ENCODE data around the gene ELL. TPM values are rescaled to one million over a fixed set of nuclear protein-coding genes. Genes with fewer than 3 reads are reported as not detected.

The ELL gene
- total and polyA plus RNA-seq, 2 donors, result 6.8 to 14.3 TPM

GRCh38 chr19:18488838-18489626, 32.8 kb downstream of the ELL start:
- H3K27ac ChIP-seq (ENCODE audit: low read depth in 1 of 2, low read length in 1 of 2), result peak overlapping the region in 1 of 2 donors; percentile 65
- H3K4me1 ChIP-seq (ENCODE audit: control insufficient read depth in 2 of 2, insufficient read depth in 2 of 2, low read length in 2 of 2), result peaks cover 0 to 52% of the 10 kb centered on the region in 2 donors
- WGBS, result 88% methylated on average over 22 of the region's 22 CpGs
- peaks cover 0 to 2% of the 10 kb centered on the region in 2 donors for H3K36me3 ChIP-seq (ENCODE audit: control insufficient read depth in 2 of 2, insufficient read depth in 2 of 2, low read length in 1 of 2)
- no peaks in the 10 kb centered on the region for H3K27me3 ChIP-seq (ENCODE audit: control insufficient read depth in 2 of 2, insufficient read depth in 1 of 2, low read length in 1 of 2)
- H3K4me3 ChIP-seq (ENCODE audit: low read length in 2 of 2), result no peak overlapping the region
- no peaks in the 10 kb centered on the region for H3K9me3 ChIP-seq (ENCODE audit: control insufficient read depth in 2 of 2, insufficient read depth in 1 of 2, low read length in 1 of 2)
- no peak for DNase-seq (ENCODE audit: low read depth in 6 of 9, low spot score in 9 of 9)

- peak overlapping the region in 1 of 2 donors; percentile 65 for H3K27ac ChIP-seq (ENCODE audit: low read depth in 1 of 2, low read length in 1 of 2)
- WGBS, result 93% methylated on average over 6 of the region's 6 CpGs
- H3K9me3 ChIP-seq (ENCODE audit: control insufficient read depth in 2 of 2, insufficient read depth in 1 of 2, low read length in 1 of 2), result no peaks in the 10 kb centered on the region
- peaks cover 0 to 2% of the 10 kb centered on the region in 2 donors for H3K36me3 ChIP-seq (ENCODE audit: control insufficient read depth in 2 of 2, insufficient read depth in 2 of 2, low read length in 1 of 2)
- no peak for DNase-seq (ENCODE audit: low read depth in 6 of 9, low spot score in 9 of 9)
- H3K4me3 ChIP-seq (ENCODE audit: low read length in 2 of 2), result no peak overlapping the region
- H3K4me1 ChIP-seq (ENCODE audit: control insufficient read depth in 2 of 2, insufficient read depth in 2 of 2, low read length in 2 of 2), result peaks cover 0 to 53% of the 10 kb centered on the region in 2 donors
- H3K27me3 ChIP-seq (ENCODE audit: control insufficient read depth in 2 of 2, insufficient read depth in 1 of 2, low read length in 1 of 2), result no peaks in the 10 kb centered on the region
Measured at GRCh38 chr19:18488403-18488723, 33.5 kb downstream of the ELL start.

- peak overlapping the region in 1 of 2 donors; percentile 65 for H3K27ac ChIP-seq (ENCODE audit: low read depth in 1 of 2, low read length in 1 of 2)
- H3K4me3 ChIP-seq (ENCODE audit: low read length in 2 of 2), result no peak overlapping the region
- peaks cover 0 to 55% of the 10 kb centered on the region in 2 donors for H3K4me1 ChIP-seq (ENCODE audit: control insufficient read depth in 2 of 2, insufficient read depth in 2 of 2, low read length in 2 of 2)
- no peak for DNase-seq (ENCODE audit: low read depth in 6 of 9, low spot score in 9 of 9)
- H3K9me3 ChIP-seq (ENCODE audit: control insufficient read depth in 2 of 2, insufficient read depth in 1 of 2, low read length in 1 of 2), result no peaks in the 10 kb centered on the region
- 93% methylated on average over 17 of the region's 17 CpGs for WGBS
- H3K36me3 ChIP-seq (ENCODE audit: control insufficient read depth in 2 of 2, insufficient read depth in 2 of 2, low read length in 1 of 2), result peaks cover 0 to 2% of the 10 kb centered on the region in 2 donors
- H3K27me3 ChIP-seq (ENCODE audit: control insufficient read depth in 2 of 2, insufficient read depth in 1 of 2, low read length in 1 of 2), result no peaks in the 10 kb centered on the region
Measured at GRCh38 chr19:18487576-18488402, 34.1 kb downstream of the ELL start.

GRCh38 chr19:18486746-18487145, 35.1 kb downstream of the ELL start:
- Histone ChIP-seq H3K27ac (ENCODE audit: low read depth in 1 of 2, low read length in 1 of 2) (peak overlapping the region in 1 of 2 donors; percentile 21), H3K9me3 (ENCODE audit: control insufficient read depth in 2 of 2, insufficient read depth in 1 of 2, low read length in 1 of 2) (no peaks in the 10 kb centered on the region), H3K36me3 (ENCODE audit: control insufficient read depth in 2 of 2, insufficient read depth in 2 of 2, low read length in 1 of 2) (peaks cover 0 to under 1% of the 10 kb centered on the region in 2 donors), H3K4me3 (ENCODE audit: low read length in 2 of 2) (no peak overlapping the region), H3K27me3 (ENCODE audit: control insufficient read depth in 2 of 2, insufficient read depth in 1 of 2, low read length in 1 of 2) (no peaks in the 10 kb centered on the region), H3K4me1 (ENCODE audit: control insufficient read depth in 2 of 2, insufficient read depth in 2 of 2, low read length in 2 of 2) (peaks cover 0 to 55% of the 10 kb centered on the region in 2 donors)
- no peak for DNase-seq (ENCODE audit: low read depth in 6 of 9, low spot score in 9 of 9)
- WGBS, result 99% methylated on average over 8 of the region's 8 CpGs

- DNase-seq (ENCODE audit: low read depth in 6 of 9, low spot score in 9 of 9), result no peak
- WGBS, result 96% methylated on average over 5 of the region's 5 CpGs
- no peaks in the 10 kb centered on the region for H3K9me3 ChIP-seq (ENCODE audit: control insufficient read depth in 2 of 2, insufficient read depth in 1 of 2, low read length in 1 of 2)
- no peak overlapping the region for H3K4me3 ChIP-seq (ENCODE audit: low read length in 2 of 2)
- no peak overlapping the region for H3K27ac ChIP-seq (ENCODE audit: low read depth in 1 of 2, low read length in 1 of 2)
- no peaks in the 10 kb centered on the region for H3K36me3 ChIP-seq (ENCODE audit: control insufficient read depth in 2 of 2, insufficient read depth in 2 of 2, low read length in 1 of 2)
- H3K27me3 ChIP-seq (ENCODE audit: control insufficient read depth in 2 of 2, insufficient read depth in 1 of 2, low read length in 1 of 2), result no peaks in the 10 kb centered on the region
- H3K4me1 ChIP-seq (ENCODE audit: control insufficient read depth in 2 of 2, insufficient read depth in 2 of 2, low read length in 2 of 2), result peaks cover 0 to 56% of the 10 kb centered on the region in 2 donors
Measured at GRCh38 chr19:18484992-18485391, 36.9 kb downstream of the ELL start.

GRCh38 chr19:18483119-18483890, 38.6 kb downstream of the ELL start:
- WGBS, result 91% methylated on average over 12 of the region's 12 CpGs

GRCh38 chr19:18481505-18482222, 40.2 kb downstream of the ELL start:
- WGBS, result 97% methylated on average over 12 of the region's 12 CpGs
- Histone ChIP-seq H3K36me3 (ENCODE audit: control insufficient read depth in 2 of 2, insufficient read depth in 2 of 2, low read length in 1 of 2) (no peaks in the 10 kb centered on the region), H3K4me1 (ENCODE audit: control insufficient read depth in 2 of 2, insufficient read depth in 2 of 2, low read length in 2 of 2) (peaks cover 9 to 46% of the 10 kb centered on the region in 2 donors), H3K4me3 (ENCODE audit: low read length in 2 of 2) (no peak overlapping the region), H3K27ac (ENCODE audit: low read depth in 1 of 2, low read length in 1 of 2) (peak overlapping the region in 1 of 2 donors; percentile 31), H3K27me3 (ENCODE audit: control insufficient read depth in 2 of 2, insufficient read depth in 1 of 2, low read length in 1 of 2) (no peaks in the 10 kb centered on the region), H3K9me3 (ENCODE audit: control insufficient read depth in 2 of 2, insufficient read depth in 1 of 2, low read length in 1 of 2) (no peaks in the 10 kb centered on the region)
- DNase-seq (ENCODE audit: low read depth in 6 of 9, low spot score in 9 of 9), result no peak

More at GRCh38 chr19:18483119-18483890, 38.6 kb downstream of the ELL start:
- H3K4me3 ChIP-seq (ENCODE audit: low read length in 2 of 2), result no peak overlapping the region
- peaks cover 9 to 56% of the 10 kb centered on the region in 2 donors for H3K4me1 ChIP-seq (ENCODE audit: control insufficient read depth in 2 of 2, insufficient read depth in 2 of 2, low read length in 2 of 2)
- H3K36me3 ChIP-seq (ENCODE audit: control insufficient read depth in 2 of 2, insufficient read depth in 2 of 2, low read length in 1 of 2), result no peaks in the 10 kb centered on the region
- H3K9me3 ChIP-seq (ENCODE audit: control insufficient read depth in 2 of 2, insufficient read depth in 1 of 2, low read length in 1 of 2), result no peaks in the 10 kb centered on the region
- H3K27me3 ChIP-seq (ENCODE audit: control insufficient read depth in 2 of 2, insufficient read depth in 1 of 2, low read length in 1 of 2), result no peaks in the 10 kb centered on the region
- no peak for DNase-seq (ENCODE audit: low read depth in 6 of 9, low spot score in 9 of 9)
- H3K27ac ChIP-seq (ENCODE audit: low read depth in 1 of 2, low read length in 1 of 2), result peak overlapping the region in 1 of 2 donors; percentile 18

- 80% methylated on average over 13 of the region's 13 CpGs for WGBS
- H3K27me3 ChIP-seq (ENCODE audit: control insufficient read depth in 2 of 2, insufficient read depth in 1 of 2, low read length in 1 of 2), result no peaks in the 10 kb centered on the region
- H3K9me3 ChIP-seq (ENCODE audit: control insufficient read depth in 2 of 2, insufficient read depth in 1 of 2, low read length in 1 of 2), result no peaks in the 10 kb centered on the region
- no peak overlapping the region for H3K4me3 ChIP-seq (ENCODE audit: low read length in 2 of 2)
- no peak for DNase-seq (ENCODE audit: low read depth in 6 of 9, low spot score in 9 of 9)
- H3K27ac ChIP-seq (ENCODE audit: low read depth in 1 of 2, low read length in 1 of 2), result peak overlapping the region; percentile 50 to 76
- no peaks in the 10 kb centered on the region for H3K36me3 ChIP-seq (ENCODE audit: control insufficient read depth in 2 of 2, insufficient read depth in 2 of 2, low read length in 1 of 2)
- H3K4me1 ChIP-seq (ENCODE audit: control insufficient read depth in 2 of 2, insufficient read depth in 2 of 2, low read length in 2 of 2), result peaks cover 9 to 34% of the 10 kb centered on the region in 2 donors
Measured at GRCh38 chr19:18480006-18480691, 41.7 kb downstream of the ELL start.
